Endothelial cell of umbilical vein (primary cell): ENCODE measurements around the gene CHST8. TPM values are rescaled to one million over a fixed set of nuclear protein-coding genes. Genes with fewer than 3 reads are reported as not detected.

Experiments used
- BruUV-seq: library from RNA; stranded (reverse); fragments of 400-500 nt; replicated peaks from 2 replicates; lab custom pipeline; 2021; lab: Mats Ljungman, UMichigan
- CTCF ChIA-PET: fragments of 300-600, 350-600 bp; sonication (Branson Sonifier 250); formaldehyde crosslinking; loops from one replicate; lab custom pipeline; 2021; ENCODE audit warnings: antibody characterized with exemption, inconsistent platforms; lab: Charles Lee
- POLR2A ChIA-PET: fragments of 300-600, 350-600 bp; sonication (Branson Sonifier 250); formaldehyde crosslinking; loops from one replicate; lab custom pipeline; 2021; ENCODE audit warnings: antibody characterized with exemption, inconsistent platforms; lab: Charles Lee
- DNase-seq: peaks from one replicate; pipeline ENCODE4 v3.0.0-alpha.2; 2011; ENCODE audit warnings: low read depth, low spot score
- FAIRE-seq: peaks from 2 replicates; lab custom pipeline; 2011; peaks lifted over from hg19 to GRCh38; lab: Jason Lieb, UNC
- H2AFZ ChIP-seq: 2 replicates; pipeline ENCODE4 v1.6.0; 2012; ENCODE audit warnings: low read depth, low read length, control low read depth, inconsistent platforms
- H3K27ac ChIP-seq: 2 replicates; pipeline ENCODE4 v1.5.1; 2011; ENCODE audit warnings: low read depth, mild to moderate bottlenecking, control low read depth, low read length, moderate library complexity; ENCODE audit not compliant: insufficient read depth
- H3K27me3 ChIP-seq, 2 experiments: 2 replicates each; pipeline versions ENCODE4 v1.6.0 to v1.6.1; 2011; ENCODE audit warnings: low read length in 2 of 2, mixed read lengths in 1 of 2; ENCODE audit not compliant: control insufficient read depth in 2 of 2, insufficient read depth in 2 of 2
- H3K36me3 ChIP-seq, 2 experiments: 2 replicates in 1 of 2; 3 replicates in 1 of 2; pipeline ENCODE4 v1.5.1; 2011; ENCODE audit warnings: low read length in 2 of 2, mild to moderate bottlenecking in 1 of 2, moderate library complexity in 1 of 2; ENCODE audit not compliant: control insufficient read depth in 2 of 2, insufficient read depth in 2 of 2; ENCODE audit errors: extremely low read depth in 1 of 2
- H3K4me1 ChIP-seq: 3 replicates; pipeline ENCODE4 v1.5.1; 2011; ENCODE audit warnings: mild to moderate bottlenecking, low read length; ENCODE audit not compliant: control insufficient read depth, insufficient read depth; ENCODE audit errors: extremely low read depth
- H3K4me2 ChIP-seq: 2 replicates; pipeline ENCODE4 v1.6.1; 2011; ENCODE audit warnings: low read length, control low read depth, mixed read lengths; ENCODE audit not compliant: insufficient read depth
- H3K4me3 ChIP-seq, 3 experiments: fragments of 200-600 bp in 1 of 3; sonication (generic), shearing (Covaris generic) in 1 of 3; replicated peaks in 1 of 3; 2 replicates each; pipeline ENCODE4 v1.5.1; 2011 to 2016; ENCODE audit warnings: control low read depth in 3 of 3, low read length in 3 of 3, mild to moderate bottlenecking in 2 of 3, inconsistent platforms in 1 of 3, low read depth in 1 of 3, moderate library complexity in 1 of 3; ENCODE audit not compliant: insufficient read depth in 1 of 3
- H3K79me2 ChIP-seq: 2 replicates; pipeline ENCODE4 v1.6.0; 2012; ENCODE audit warnings: low read length, inconsistent platforms; ENCODE audit not compliant: control insufficient read depth, insufficient read depth
- H3K9ac ChIP-seq: replicated peaks from 2 replicates; pipeline ENCODE3; 2011; ENCODE audit warnings: low read length, control low read depth; ENCODE audit not compliant: insufficient read depth; ENCODE audit errors: extremely low read depth
- H3K9me1 ChIP-seq: replicated peaks from 3 replicates; pipeline ENCODE4 v1.6.0; 2011; ENCODE audit warnings: mild to moderate bottlenecking, low read length; ENCODE audit not compliant: control insufficient read depth, insufficient read depth; ENCODE audit errors: extremely low read depth
- H3K9me3 ChIP-seq: replicated peaks from 2 replicates; pipeline ENCODE4 v1.5.1; 2012; ENCODE audit warnings: low read length, inconsistent platforms; ENCODE audit not compliant: control insufficient read depth, insufficient read depth
- H4K20me1 ChIP-seq: replicated peaks from 2 replicates; pipeline ENCODE3; 2011; ENCODE audit warnings: mild to moderate bottlenecking, low read length; ENCODE audit not compliant: control insufficient read depth, insufficient read depth; ENCODE audit errors: extremely low read depth
- CTCF ChIP-seq, 2 donors: IDR thresholded peaks; 1 replicate in 1 of 2; 2 replicates in 1 of 2; pipeline ENCODE4 v1.5.1; 2011; ENCODE audit warnings: low read length in 2 of 2, mild to moderate bottlenecking in 2 of 2, moderate library complexity in 2 of 2, control low read depth in 1 of 2, inconsistent platforms in 1 of 2, low read depth in 1 of 2; ENCODE audit not compliant: insufficient read depth in 1 of 2; ENCODE audit errors: extremely low read depth in 1 of 2
- EZH2 ChIP-seq: IDR thresholded peaks from 2 replicates; pipeline ENCODE4 v1.6.1; 2012; ENCODE audit warnings: borderline replicate concordance, low read depth, mild to moderate bottlenecking, moderate library complexity, low read length, inconsistent platforms; ENCODE audit not compliant: severe bottlenecking
- FOS ChIP-seq: IDR thresholded peaks from 2 replicates; pipeline ENCODE4 v1.6.1; 2011; ENCODE audit warnings: mild to moderate bottlenecking, low read length, moderate library complexity, borderline replicate concordance; ENCODE audit not compliant: insufficient read depth
- MAX ChIP-seq: IDR thresholded peaks from 2 replicates; pipeline ENCODE4 v1.6.1; 2011; ENCODE audit not compliant: insufficient read depth, insufficient read length
- MYC ChIP-seq: IDR thresholded peaks from one replicate; pipeline ENCODE4 v1.6.1; 2011; ENCODE audit warnings: mild to moderate bottlenecking, low read depth, low read length
- POLR2AphosphoS5 ChIP-seq: IDR thresholded peaks from 2 replicates; pipeline ENCODE4 v1.6.1; 2012; ENCODE audit warnings: low read depth, mild to moderate bottlenecking, control low read depth, low read length, moderate library complexity; ENCODE audit not compliant: insufficient read depth
- dilution Hi-C: fragments of 300-500 bp; cut with MboI; formaldehyde crosslinking; loops from one replicate; pipeline ENCODE4 v1.15.0; 2019; ENCODE audit warnings: low sequenced_read_pairs; ENCODE audit not compliant: extremely low pct_ligation_motif_present
- intact Hi-C: fragments of 100-400 bp; cut with micrococcal nuclease; formaldehyde crosslinking; loops from one replicate; pipeline ENCODE4 v1.10.0; 2022
- polyA plus RNA-seq, 4 experiments: library from polyadenylated mRNA; depleted of rRNA in 3 of 4; stranded (reverse) in 3 of 4; unstranded in 1 of 4; fragments of >200 nt; gene quantifications; 2 replicates each; pipeline versions ENCODE4 v1.2.1 to v1.2.3, GENCODE V29; 2011 to 2012; ENCODE audit warnings: missing spikeins in 1 of 4
- total RNA-seq: library from RNA; stranded (reverse); gene quantifications from 2 replicates; pipeline ENCODE4 v1.2.3, GENCODE V29; 2021

The CHST8 gene
- total and polyA plus RNA-seq, 2 donors (not counting 3 experiments of a cell fraction or from before 2014, with no cell fraction given) = not detected

- ChIA-PET CTCF (no interaction called here), POLR2A (no interaction called here)
- Histone ChIP-seq H3K4me2 (no peak overlapping the region), H3K36me3 (no peaks in the 10 kb centered on the region), H3K4me3 (no peak overlapping the region), H2AFZ (no peak overlapping the region), H3K27me3 (no peaks in the 10 kb centered on the region), H3K9me1 (no peaks in the 10 kb centered on the region), H3K79me2 (no peaks in the 10 kb centered on the region), H3K27ac (no peak overlapping the region), H3K9me3 (no peaks in the 10 kb centered on the region), H3K9ac (no peak overlapping the region), H4K20me1 (no peaks in the 10 kb centered on the region), H3K4me1 (no peaks in the 10 kb centered on the region)
- intact Hi-C loops = no loop called here
- FAIRE-seq (no peak), DNase-seq (no peak)
- TF ChIP-seq CTCF (IDR thresholded peaks at IDR 0.05; ENCODE audit: extremely low read depth in 1 of 2, insufficient read depth in 1 of 2, low read depth in 1 of 2, low read length in 2 of 2) (no peak), POLR2AphosphoS5 (no peak), FOS (no peak), MYC (no peak), EZH2 (no peak), MAX (no peak)
- dilution Hi-C loops = no loop called here
- BruUV-seq = no TSS peak
Observed at GRCh38 chr19:33649627-33650305, 28.0 kb downstream of the CHST8 start.
